Measurements from ENCODE around the gene RIPPLY3. TPM values are rescaled to one million over a fixed set of nuclear protein-coding genes. Genes with fewer than 3 reads are reported as not detected.

Gene RIPPLY3
- total and polyA plus RNA-seq, 2 donors (not counting 1 experiment from before 2014, with no cell fraction given) = not detected

DNA sequence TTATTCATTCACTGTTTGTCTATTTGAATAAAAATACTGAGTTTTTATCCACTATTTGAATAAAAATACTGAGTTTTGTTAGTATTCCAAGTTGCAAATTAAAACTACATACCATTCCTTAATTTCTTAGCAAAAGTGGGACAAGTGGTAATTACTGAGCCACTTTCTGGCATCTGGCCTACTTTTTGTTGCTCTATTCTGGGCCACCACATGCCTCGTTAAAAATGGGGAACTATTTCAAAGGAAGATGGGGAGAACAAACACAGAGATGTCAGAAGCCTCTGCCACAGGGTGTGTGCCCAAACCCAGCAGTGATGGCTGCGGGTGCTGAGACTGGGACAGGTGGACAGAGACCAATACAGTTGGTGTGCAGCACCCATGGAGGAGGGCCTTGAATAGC, 51.8 kb downstream of the RIPPLY3 start:
- 38% methylated on average over 2 of the region's 2 CpGs for WGBS (ENCODE audit: insufficient coverage)
- H3K79me2 ChIP-seq (ENCODE audit: control insufficient read depth, insufficient read depth, low read length) = no peaks in the 10 kb centered on the region
- ChIA-PET CTCF (no interaction called here), POLR2A (no interaction called here)
- peaks cover 2% of the 10 kb centered on the region for H3K4me1 Mint-ChIP-seq
- no peaks in the 10 kb centered on the region for H3K27me3 ChIP-seq (replicated peaks in 1 of 4; ENCODE audit: control extremely low read depth in 1 of 4, control insufficient read depth in 3 of 4, insufficient read depth in 4 of 4, low read length in 3 of 4)
- no peaks in the 10 kb centered on the region for H4K20me1 ChIP-seq (ENCODE audit: control insufficient read depth, insufficient read depth, low read length, poor library complexity, severe bottlenecking)
- no peak overlapping the region for H3K27ac ChIP-seq (ENCODE audit: low read length in 2 of 2)
- no peak overlapping the region for H3K4me3 Mint-ChIP-seq
- TF ChIP-seq, protein P1, sequence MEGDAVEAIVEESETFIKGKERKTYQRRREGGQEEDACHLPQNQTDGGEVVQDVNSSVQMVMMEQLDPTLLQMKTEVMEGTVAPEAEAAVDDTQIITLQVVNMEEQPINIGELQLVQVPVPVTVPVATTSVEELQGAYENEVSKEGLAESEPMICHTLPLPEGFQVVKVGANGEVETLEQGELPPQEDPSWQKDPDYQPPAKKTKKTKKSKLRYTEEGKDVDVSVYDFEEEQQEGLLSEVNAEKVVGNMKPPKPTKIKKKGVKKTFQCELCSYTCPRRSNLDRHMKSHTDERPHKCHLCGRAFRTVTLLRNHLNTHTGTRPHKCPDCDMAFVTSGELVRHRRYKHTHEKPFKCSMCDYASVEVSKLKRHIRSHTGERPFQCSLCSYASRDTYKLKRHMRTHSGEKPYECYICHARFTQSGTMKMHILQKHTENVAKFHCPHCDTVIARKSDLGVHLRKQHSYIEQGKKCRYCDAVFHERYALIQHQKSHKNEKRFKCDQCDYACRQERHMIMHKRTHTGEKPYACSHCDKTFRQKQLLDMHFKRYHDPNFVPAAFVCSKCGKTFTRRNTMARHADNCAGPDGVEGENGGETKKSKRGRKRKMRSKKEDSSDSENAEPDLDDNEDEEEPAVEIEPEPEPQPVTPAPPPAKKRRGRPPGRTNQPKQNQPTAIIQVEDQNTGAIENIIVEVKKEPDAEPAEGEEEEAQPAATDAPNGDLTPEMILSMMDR (IDR thresholded peaks at IDR 0.05) = no peak
- TF ChIP-seq EZH2 (IDR thresholded peaks at IDR 0.05; ENCODE audit: borderline replicate concordance, insufficient read depth, low read depth, low read length, poor library complexity, severe bottlenecking) = no peak
- H3K27me3 Mint-ChIP-seq = no peaks in the 10 kb centered on the region
- H3K27ac Mint-ChIP-seq = no peak overlapping the region
- no peak for DNase-seq
- H3K36me3 ChIP-seq (replicated peaks in 1 of 2; ENCODE audit: control extremely low read depth in 1 of 2, control insufficient read depth in 1 of 2, extremely low read depth in 1 of 2, insufficient read depth in 2 of 2, low read length in 1 of 2) = no peaks in the 10 kb centered on the region
- H3K4me1 ChIP-seq (ENCODE audit: control insufficient read depth in 2 of 2, insufficient read depth in 2 of 2, low read length in 2 of 2) = no peaks in the 10 kb centered on the region
- H3K9me3 Mint-ChIP-seq (ENCODE audit: insufficient read depth) = no peaks in the 10 kb centered on the region
- intact Hi-C loops (cut with micrococcal nuclease) = no loop called here
- H3K4me3 ChIP-seq (ENCODE audit: control extremely low read depth in 1 of 5, extremely low read depth in 1 of 5, insufficient read depth in 1 of 5, low read depth in 2 of 5, low read length in 4 of 5) = no peak overlapping the region
- H3K9ac ChIP-seq (ENCODE audit: low read length) = no peak overlapping the region
- ATAC-seq (ENCODE audit: low read depth) = no peak
- H3K9me3 ChIP-seq (ENCODE audit: control extremely low read depth in 1 of 3, control insufficient read depth in 2 of 3, insufficient read depth in 1 of 3, low read length in 2 of 3) = no peaks in the 10 kb centered on the region
- no peak overlapping the region for H2AFZ ChIP-seq (ENCODE audit: insufficient read depth, low read depth, low read length, poor library complexity, severe bottlenecking)
- H3K4me2 ChIP-seq (replicated peaks; ENCODE audit: low read depth, low read length, poor library complexity, severe bottlenecking) = no peak overlapping the region

DNA sequence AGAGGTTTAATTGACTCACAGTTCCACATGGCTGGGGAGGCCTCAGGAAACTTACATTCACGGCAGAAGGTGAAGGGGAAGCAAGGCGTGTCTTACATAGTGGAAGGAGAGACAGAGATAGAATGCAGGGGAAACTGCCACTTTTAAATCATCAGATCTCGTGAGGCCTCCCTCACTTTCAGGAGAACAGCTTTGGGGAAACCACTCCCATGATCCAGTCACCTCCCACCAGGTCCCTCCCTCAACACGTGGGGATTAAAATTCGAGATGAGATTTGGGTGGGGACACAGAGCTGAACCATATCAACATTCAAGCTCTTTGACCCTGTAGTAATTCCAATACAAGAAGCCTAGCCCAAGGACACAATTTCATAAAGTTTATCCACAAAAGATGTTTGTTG, 52.7 kb downstream of the RIPPLY3 start:
- no peak overlapping the region for H3K27ac Mint-ChIP-seq
- no peaks in the 10 kb centered on the region for H3K9me3 Mint-ChIP-seq (ENCODE audit: insufficient read depth)
- H3K27me3 Mint-ChIP-seq = no peaks in the 10 kb centered on the region
- H3K27ac ChIP-seq (ENCODE audit: low read length in 2 of 2) = no peak overlapping the region
- CTCF ChIA-PET = no interaction called here
- H3K9ac ChIP-seq (ENCODE audit: low read length) = no peak overlapping the region
- no peaks in the 10 kb centered on the region for H3K9me3 ChIP-seq (ENCODE audit: control extremely low read depth in 1 of 3, control insufficient read depth in 2 of 3, insufficient read depth in 1 of 3, low read length in 2 of 3)
- no peak overlapping the region for H3K4me2 ChIP-seq (replicated peaks; ENCODE audit: low read depth, low read length, poor library complexity, severe bottlenecking)
- H3K79me2 ChIP-seq (ENCODE audit: control insufficient read depth, insufficient read depth, low read length) = no peaks in the 10 kb centered on the region
- intact Hi-C loops (cut with micrococcal nuclease) = no loop called here
- no peaks in the 10 kb centered on the region for H3K27me3 ChIP-seq (replicated peaks in 1 of 4; ENCODE audit: control extremely low read depth in 1 of 4, control insufficient read depth in 3 of 4, insufficient read depth in 4 of 4, low read length in 3 of 4)
- ATAC-seq (ENCODE audit: low read depth) (no peak), DNase-seq (no peak)
- H2AFZ ChIP-seq (ENCODE audit: insufficient read depth, low read depth, low read length, poor library complexity, severe bottlenecking) = no peak overlapping the region
- no peak overlapping the region for H3K4me3 ChIP-seq (ENCODE audit: control extremely low read depth in 1 of 5, extremely low read depth in 1 of 5, insufficient read depth in 1 of 5, low read depth in 2 of 5, low read length in 4 of 5)
- peaks cover 5% of the 10 kb centered on the region for H3K4me1 Mint-ChIP-seq
- TF ChIP-seq EZH2 (IDR thresholded peaks at IDR 0.05; ENCODE audit: borderline replicate concordance, insufficient read depth, low read depth, low read length, poor library complexity, severe bottlenecking) = no peak
- TF ChIP-seq, protein P1 (IDR thresholded peaks at IDR 0.05) = no peak
- no peaks in the 10 kb centered on the region for H3K36me3 ChIP-seq (replicated peaks in 1 of 2; ENCODE audit: control extremely low read depth in 1 of 2, control insufficient read depth in 1 of 2, extremely low read depth in 1 of 2, insufficient read depth in 2 of 2, low read length in 1 of 2)
- POLR2A ChIA-PET = no interaction called here
- WGBS (ENCODE audit: insufficient coverage) = 60% methylated on average over 1 of the region's 5 CpGs
- no peak overlapping the region for H3K4me3 Mint-ChIP-seq
- H4K20me1 ChIP-seq (ENCODE audit: control insufficient read depth, insufficient read depth, low read length, poor library complexity, severe bottlenecking) = no peaks in the 10 kb centered on the region
- H3K4me1 ChIP-seq (ENCODE audit: control insufficient read depth in 2 of 2, insufficient read depth in 2 of 2, low read length in 2 of 2) = no peaks in the 10 kb centered on the region
